DOHH2 (cell line): ENCODE results near the gene SLC16A7.

Experiments
- H3F3A ChIP-seq: fragments of 200-600 bp; sonication (generic), shearing (Covaris generic); 2 replicates; pipeline ENCODE4 v1.6.0; 2016; ENCODE audit warnings: antibody characterized with exemption, mild to moderate bottlenecking; ENCODE audit not compliant: control insufficient read depth, insufficient read depth
- H3K27ac ChIP-seq: fragments of 200-600 bp; sonication (generic); 2 replicates; pipeline ENCODE4 v1.5.1; 2014; ENCODE audit warnings: low read depth, mild to moderate bottlenecking, low read length, moderate library complexity
- H3K27me3 ChIP-seq: fragments of 200-600 bp; sonication (generic); 2 replicates; pipeline ENCODE4 v1.6.1; 2014; ENCODE audit warnings: mild to moderate bottlenecking, low read length, mixed read lengths; ENCODE audit not compliant: control insufficient read depth
- H3K36me3 ChIP-seq: fragments of 200-600 bp; sonication (generic); 2 replicates; pipeline ENCODE4 v1.6.1; 2014; ENCODE audit warnings: mild to moderate bottlenecking, low read length, moderate library complexity, mixed read lengths; ENCODE audit not compliant: control insufficient read depth
- H3K4me1 ChIP-seq: fragments of 200-600 bp; sonication (generic); 2 replicates; pipeline ENCODE4 v1.6.1; 2014; ENCODE audit warnings: mild to moderate bottlenecking, low read length, mixed read lengths; ENCODE audit not compliant: control insufficient read depth
- H3K4me2 ChIP-seq: fragments of 200-600 bp; sonication (generic); 2 replicates; pipeline ENCODE4 v1.6.0; 2014; ENCODE audit warnings: mild to moderate bottlenecking, low read length, moderate library complexity
- H3K4me3 ChIP-seq: fragments of 200-600 bp; sonication (generic); 2 replicates; pipeline ENCODE4 v1.5.1; 2014; ENCODE audit warnings: mild to moderate bottlenecking, low read length, mixed read lengths
- H3K79me2 ChIP-seq: fragments of 200-600 bp; sonication (generic); 2 replicates; pipeline ENCODE4 v1.6.1; 2014; ENCODE audit warnings: mild to moderate bottlenecking, low read length, mixed read lengths; ENCODE audit not compliant: control insufficient read depth
- H3K9me2 ChIP-seq: fragments of 200-600 bp; sonication (generic); replicated peaks from 2 replicates; pipeline ENCODE4 v1.6.1; 2014; ENCODE audit warnings: mild to moderate bottlenecking, low read length, mixed read lengths; ENCODE audit not compliant: control insufficient read depth
- H3K9me3 ChIP-seq: fragments of 200-600 bp; sonication (generic); 2 replicates; pipeline ENCODE4 v1.6.1; 2014; ENCODE audit warnings: antibody characterized with exemption, low read length, mixed read lengths; ENCODE audit not compliant: control insufficient read depth, insufficient read depth
- H4K20me1 ChIP-seq: fragments of 200-600 bp; sonication (generic); 2 replicates; pipeline ENCODE4 v1.6.0; 2014; ENCODE audit warnings: low read depth, mild to moderate bottlenecking, antibody characterized with exemption, low read length, moderate library complexity; ENCODE audit not compliant: control insufficient read depth, insufficient read depth
- EZH2phosphoT487 ChIP-seq: fragments of 200-600 bp; sonication (generic); IDR thresholded peaks from 2 replicates; pipeline ENCODE4 v1.6.1; 2017; ENCODE audit warnings: borderline replicate concordance, mild to moderate bottlenecking, antibody characterized with exemption, low read length, moderate library complexity, mixed read lengths
- TF ChIP-seq, protein P1 (sequence below): fragments of 200-600 bp; sonication (generic); IDR thresholded peaks from one replicate; pipeline ENCODE4 v1.5.1; 2014; ENCODE audit warnings: antibody characterized with exemption, mild to moderate bottlenecking, low read depth, low read length; ENCODE audit not compliant: poor library complexity, severe bottlenecking

The SLC16A7 gene

GRCh38 chr12:59717436-59717835, 121.6 kb downstream of the SLC16A7 start:
- TF ChIP-seq EZH2phosphoT487: no peak
- TF ChIP-seq, protein P1, sequence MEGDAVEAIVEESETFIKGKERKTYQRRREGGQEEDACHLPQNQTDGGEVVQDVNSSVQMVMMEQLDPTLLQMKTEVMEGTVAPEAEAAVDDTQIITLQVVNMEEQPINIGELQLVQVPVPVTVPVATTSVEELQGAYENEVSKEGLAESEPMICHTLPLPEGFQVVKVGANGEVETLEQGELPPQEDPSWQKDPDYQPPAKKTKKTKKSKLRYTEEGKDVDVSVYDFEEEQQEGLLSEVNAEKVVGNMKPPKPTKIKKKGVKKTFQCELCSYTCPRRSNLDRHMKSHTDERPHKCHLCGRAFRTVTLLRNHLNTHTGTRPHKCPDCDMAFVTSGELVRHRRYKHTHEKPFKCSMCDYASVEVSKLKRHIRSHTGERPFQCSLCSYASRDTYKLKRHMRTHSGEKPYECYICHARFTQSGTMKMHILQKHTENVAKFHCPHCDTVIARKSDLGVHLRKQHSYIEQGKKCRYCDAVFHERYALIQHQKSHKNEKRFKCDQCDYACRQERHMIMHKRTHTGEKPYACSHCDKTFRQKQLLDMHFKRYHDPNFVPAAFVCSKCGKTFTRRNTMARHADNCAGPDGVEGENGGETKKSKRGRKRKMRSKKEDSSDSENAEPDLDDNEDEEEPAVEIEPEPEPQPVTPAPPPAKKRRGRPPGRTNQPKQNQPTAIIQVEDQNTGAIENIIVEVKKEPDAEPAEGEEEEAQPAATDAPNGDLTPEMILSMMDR: no peak
- H3F3A ChIP-seq: no peaks in the 10 kb centered on the region
- no peaks in the 10 kb centered on the region for H3K79me2 ChIP-seq
- no peaks in the 10 kb centered on the region for H3K9me2 ChIP-seq
- H4K20me1 ChIP-seq: no peaks in the 10 kb centered on the region
- H3K36me3 ChIP-seq: peaks cover 6% of the 10 kb centered on the region
- H3K27me3 ChIP-seq: no peaks in the 10 kb centered on the region
- H3K4me1 ChIP-seq: no peaks in the 10 kb centered on the region
- no peak overlapping the region for H3K27ac ChIP-seq
- H3K4me3 ChIP-seq: no peak overlapping the region
- no peaks in the 10 kb centered on the region for H3K9me3 ChIP-seq
- no peak overlapping the region for H3K4me2 ChIP-seq

DNA sequence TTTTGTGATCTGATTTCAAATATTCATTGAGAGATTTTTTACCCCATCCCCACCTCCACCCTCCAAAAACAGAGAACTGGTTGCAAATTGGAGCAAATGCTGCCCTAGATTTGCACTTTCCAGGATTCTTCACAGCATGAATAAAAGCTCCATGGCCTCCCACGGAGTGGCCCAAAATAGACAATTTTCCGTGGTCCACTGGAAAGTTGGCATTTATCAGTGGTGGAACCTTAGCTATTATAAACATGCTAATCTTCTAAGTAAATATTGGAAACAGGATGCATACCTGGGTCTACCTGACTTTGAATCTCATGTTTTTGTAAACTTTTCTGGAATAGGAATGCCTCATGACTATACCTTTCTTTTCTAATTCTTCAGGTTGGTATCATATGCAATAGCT, 123.9 kb downstream of the SLC16A7 start:
- TF ChIP-seq EZH2phosphoT487: no peak
- TF ChIP-seq, protein P1: no peak
- H3K79me2 ChIP-seq: no peaks in the 10 kb centered on the region
- H3K9me3 ChIP-seq: no peaks in the 10 kb centered on the region
- H3K4me1 ChIP-seq: no peaks in the 10 kb centered on the region
- H3F3A ChIP-seq: no peaks in the 10 kb centered on the region
- H3K36me3 ChIP-seq: peaks cover 6% of the 10 kb centered on the region
- no peak overlapping the region for H3K27ac ChIP-seq
- H3K4me2 ChIP-seq: no peak overlapping the region
- H3K9me2 ChIP-seq: no peaks in the 10 kb centered on the region
- no peaks in the 10 kb centered on the region for H3K27me3 ChIP-seq
- no peak overlapping the region for H3K4me3 ChIP-seq
- no peaks in the 10 kb centered on the region for H4K20me1 ChIP-seq

DNA sequence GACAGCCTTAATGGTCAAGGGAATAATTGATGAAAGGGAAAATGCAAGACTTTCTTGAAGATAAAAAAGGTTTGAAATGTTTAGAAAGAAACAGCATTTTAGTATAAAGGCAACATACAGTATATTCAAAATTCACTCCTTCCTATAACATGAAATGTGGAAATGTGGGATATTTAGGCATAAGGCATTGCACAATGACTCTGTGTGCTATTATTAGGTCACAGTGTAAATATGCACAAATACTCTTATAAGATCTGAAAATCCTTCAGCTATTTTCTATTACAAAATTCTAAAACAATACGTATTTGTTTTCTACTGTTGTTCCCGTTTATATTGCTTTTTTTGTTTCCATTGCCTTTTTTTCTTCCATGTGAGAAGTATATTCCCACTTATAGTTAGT, 127.7 kb downstream of the SLC16A7 start:
- H3K9me3 ChIP-seq: no peaks in the 10 kb centered on the region
- H3K27ac ChIP-seq: no peak overlapping the region
- H3K9me2 ChIP-seq: no peaks in the 10 kb centered on the region
- no peak overlapping the region for H3K4me2 ChIP-seq
- H4K20me1 ChIP-seq: no peaks in the 10 kb centered on the region
- H3K27me3 ChIP-seq: no peaks in the 10 kb centered on the region
- H3K36me3 ChIP-seq: no peaks in the 10 kb centered on the region
- H3K79me2 ChIP-seq: no peaks in the 10 kb centered on the region
- no peaks in the 10 kb centered on the region for H3K4me1 ChIP-seq
- TF ChIP-seq EZH2phosphoT487: no peak
- TF ChIP-seq, protein P1: no peak
- H3F3A ChIP-seq: no peaks in the 10 kb centered on the region
- H3K4me3 ChIP-seq: no peak overlapping the region
